K562 (cell line): Measurements from ENCODE around the gene FASN. TPM values are rescaled to one million over a fixed set of nuclear protein-coding genes. Genes with fewer than 3 reads are reported as not detected.
A peak's percentile ranks its signal among the peaks of the same experiment; 100 is the strongest.

Experiments used
- ATAC-seq: fragments of 200-7000 bp; cut with Tn5 transposase; 3 replicates; pipeline ENCODE4 v1.9.1; 2020; ENCODE audit warnings: moderate library complexity
- BruUV-seq: library from RNA; stranded (reverse); fragments of 400-500 nt; replicated peaks from 2 replicates; lab custom pipeline; 2021; lab: Mats Ljungman, UMichigan
- CTCF ChIA-PET: fragments of 300-600 bp; formaldehyde crosslinking; extraction: SDS; loops from one replicate; lab custom pipeline; 2021; ENCODE audit warnings: low intra/inter-chr PET ratio; lab: Yijun Ruan, JAX
- POLR2A ChIA-PET: fragments of 300-600, 350-650 bp; sonication (Branson Sonifier 250); formaldehyde crosslinking; extraction: SDS; loops from one replicate; lab custom pipeline; 2021; ENCODE audit warnings: antibody characterized with exemption, inconsistent platforms; lab: Yijun Ruan, JAX
- DNase-seq, 4 experiments: peaks; one replicate each; pipeline versions ENCODE4 v3.0.0 to v3.0.0-alpha.2; 2011 to 2018; ENCODE audit warnings: low spot score in 3 of 4, mixed read lengths in 3 of 4; ENCODE audit errors: extremely low read depth in 1 of 4
- FAIRE-seq: peaks from 2 replicates; lab custom pipeline; 2011; peaks lifted over from hg19 to GRCh38; lab: Jason Lieb, UNC
- H2AFZ ChIP-seq: 2 replicates; pipeline ENCODE4 v1.6.0; 2011; ENCODE audit warnings: low read depth, low read length, control low read depth, inconsistent platforms
- H3K27ac ChIP-seq: fragments of 200-600 bp; 3 replicates; pipeline ENCODE4 v1.8.0; 2011; ENCODE audit warnings: low read depth, mild to moderate bottlenecking, control low read depth, inconsistent platforms, low read length, moderate library complexity, mixed read lengths; ENCODE audit errors: extremely low read depth
- H3K27me3 ChIP-seq, 2 experiments: fragments of 300-600 bp in 1 of 2; 2 replicates in 1 of 2; 3 replicates in 1 of 2; pipeline versions ENCODE4 v1.6.0 to v1.8.0; 2011; ENCODE audit warnings: inconsistent platforms in 2 of 2, low read length in 2 of 2, mild to moderate bottlenecking in 1 of 2, mixed read lengths in 1 of 2, moderate library complexity in 1 of 2; ENCODE audit not compliant: control insufficient read depth in 2 of 2, insufficient read depth in 2 of 2
- H3K36me3 ChIP-seq: fragments of 300-600 bp; 3 replicates; pipeline ENCODE4 v1.8.0; 2011; ENCODE audit warnings: mild to moderate bottlenecking, low read length, inconsistent platforms; ENCODE audit not compliant: control insufficient read depth, insufficient read depth
- H3K4me1 ChIP-seq, 2 experiments: fragments of 200-600 bp in 1 of 2; replicated peaks in 1 of 2; 2 replicates in 1 of 2; 3 replicates in 1 of 2; pipeline versions ENCODE4 v1.5.1 to v1.8.0; 2011; ENCODE audit warnings: inconsistent platforms in 2 of 2, low read length in 2 of 2, mild to moderate bottlenecking in 1 of 2, mixed read lengths in 1 of 2, moderate library complexity in 1 of 2; ENCODE audit not compliant: control insufficient read depth in 2 of 2, insufficient read depth in 2 of 2
- H3K4me2 ChIP-seq: 2 replicates; pipeline ENCODE4 v1.6.1; 2011; ENCODE audit warnings: low read length, control low read depth, inconsistent platforms, mixed read lengths; ENCODE audit not compliant: insufficient read depth
- H3K4me3 ChIP-seq: fragments of 200-600 bp; sonication (generic), shearing (Covaris generic); 2 replicates; pipeline ENCODE4 v1.5.1; 2016; ENCODE audit warnings: control low read depth, inconsistent platforms
- H3K79me2 ChIP-seq: fragments of 200-600 bp; 3 replicates; pipeline ENCODE4 v1.8.0; 2011; ENCODE audit warnings: low read length, inconsistent platforms; ENCODE audit not compliant: control insufficient read depth, insufficient read depth
- H3K9ac ChIP-seq, 2 experiments: 2 replicates each; pipeline versions ENCODE4 v1.6.0 to v1.6.1; 2011; ENCODE audit warnings: low read depth in 2 of 2, low read length in 2 of 2, control low read depth in 1 of 2, inconsistent platforms in 1 of 2, mild to moderate bottlenecking in 1 of 2, mixed read lengths in 1 of 2; ENCODE audit not compliant: insufficient read depth in 1 of 2
- H3K9me1 ChIP-seq: one replicate; pipeline ENCODE4 v1.6.0; 2011; ENCODE audit warnings: inconsistent platforms, mild to moderate bottlenecking, low read length, moderate library complexity; ENCODE audit not compliant: control insufficient read depth, insufficient read depth
- H3K9me3 ChIP-seq: replicated peaks from 2 replicates; pipeline ENCODE4 v1.5.1; 2011; ENCODE audit warnings: low read depth, low read length, inconsistent platforms; ENCODE audit not compliant: control insufficient read depth, insufficient read depth
- H4K20me1 ChIP-seq: replicated peaks from 2 replicates; pipeline ENCODE4 v1.6.1; 2011; ENCODE audit warnings: low read length, inconsistent platforms, mixed read lengths; ENCODE audit not compliant: control insufficient read depth, insufficient read depth
- JUN ChIP-seq, 2 experiments: sonication (generic) in 1 of 2; formaldehyde crosslinking in 1 of 2; IDR thresholded peaks; 2 replicates each; pipeline versions ENCODE4 v1.6.1 to v1.8.0; 2012 to 2022; ENCODE audit warnings: borderline replicate concordance in 2 of 2, mild to moderate bottlenecking in 2 of 2, improper control_type of control experiment in 1 of 2, low read depth in 1 of 2, low read length in 1 of 2, missing genetic modification reagents in 1 of 2
- POLR2G ChIP-seq: fragments of 200-400 bp; formaldehyde crosslinking; IDR thresholded peaks from 2 replicates; pipeline ENCODE4 v1.6.1; 2017; ENCODE audit warnings: low read depth, mild to moderate bottlenecking, antibody characterized with exemption, low read length, moderate library complexity
- WGBS: fragments of 100-300 bp; shearing (Covaris generic); methylation state at CpG from one replicate; pipeline ENCODE4 v1.1.6; 2016; ENCODE audit warnings: low coverage, mixed read lengths; ENCODE audit not compliant: insufficient coverage; ENCODE audit errors: missing lambda C conversion rate; 5-methylcytosine and 5-hydroxymethylcytosine counted together
- in situ Hi-C: fragments of 300-500 bp; cut with MboI; formaldehyde crosslinking; loops from 4 replicates; pipeline ENCODE4 v1.15.0; 2018; ENCODE audit warnings: inconsistent platforms, mixed read lengths
- intact Hi-C: fragments of 100-400 bp; cut with micrococcal nuclease; formaldehyde crosslinking; loops from 2 replicates; pipeline ENCODE4 v1.14.2; 2022
- polyA plus RNA-seq, 8 experiments: library from polyadenylated mRNA; depleted of rRNA in 4 of 8; stranded (reverse) in 5 of 8; unstranded in 3 of 8; fragments of >200 nt; fragmentation: Nextera tagmentation in 2 of 8; fragmentation: Illumina TruSeq in 1 of 8; extraction: Ambion mirVana in 2 of 8; extraction: Trizol in 1 of 8; gene quantifications; 2 replicates each; pipeline versions ENCODE4 v1.2.1 to v1.2.3, GENCODE V29; 2011 to 2014; ENCODE audit warnings: inconsistent platforms in 1 of 8, missing spikeins in 1 of 8
- total RNA-seq, 7 experiments: library from RNA; depleted of rRNA in 6 of 7; stranded (reverse); fragments of >200 nt in 6 of 7; fragmentation: Illumina TruSeq in 2 of 7; extraction: Trizol in 2 of 7; gene quantifications; 2 replicates each; pipeline versions ENCODE4 v1.2.1 to v1.2.3, GENCODE V29; 2011 to 2021; ENCODE audit warnings: low replicate concordance in 1 of 7

FASN gene
- total and polyA plus RNA-seq, 9 of the 15 experiments (the other 6 are each of a cell fraction or from before 2014, with no cell fraction given) = 0.15 to 663 (median 49.9) TPM

- TF ChIP-seq POLR2G = peak; percentile 65
- no peak for TF ChIP-seq JUN (IDR thresholded peaks at IDR 0.05; ENCODE audit: borderline replicate concordance, low read depth, low read length)
- TF ChIP-seq JUN (CRISPR knock-in tag; IDR thresholded peaks at IDR 0.05; ENCODE audit: borderline replicate concordance) = no peak
- intact Hi-C loops (no loop called here), in situ Hi-C loops (no loop called here)
- ChIA-PET CTCF (no interaction called here), POLR2A (interaction anchor here (1.8 kb wide), 1 partner anchor 24 kb away, joined by 4 read pairs; no protein-coding TSS in a partner anchor)
- WGBS = 96% methylated on average over 9 of the region's 17 CpGs
- DNase-seq (no peak), ATAC-seq (no peak), FAIRE-seq (no peak)
- H3K79me2 ChIP-seq = peaks cover 3% of the 10 kb centered on the region; the same call in 2 of the 3 replicates
- H3K9me1 ChIP-seq = no peaks in the 10 kb centered on the region
- H3K36me3 ChIP-seq = peaks cover 98% of the 10 kb centered on the region; the same call in 2 of the 3 replicates
- no peak overlapping the region; a peak in 1 of 4 replicates for H3K9ac ChIP-seq
- no peak overlapping the region for H3K27ac ChIP-seq
- no peaks in the 10 kb centered on the region for H3K9me3 ChIP-seq
- no peak overlapping the region for H3K4me2 ChIP-seq
- H4K20me1 ChIP-seq = peaks cover 7% of the 10 kb centered on the region
- BruUV-seq = no TSS peak
- peaks cover 0 to 90% of the 10 kb centered on the region in 2 experiments; a peak in 2 of 5 replicates for H3K4me1 ChIP-seq
- no peaks in the 10 kb centered on the region for H3K27me3 ChIP-seq
- H3K4me3 ChIP-seq = no peak overlapping the region
- no peak overlapping the region for H2AFZ ChIP-seq
These were observed 39.7 kb downstream of the FASN start for GRCh38 chr17:82058230-82058854.
